SK-N-SH treated with all-trans-retinoic acid at 6 μM for 48 hours (cell line): ENCODE results near the gene ARHGAP24.
A peak's percentile ranks its signal among the peaks of the same experiment; 100 is the strongest.

Experiments
- ATAC-seq: fragments of 200-7000 bp; cut with Tn5 transposase; 3 replicates; pipeline ENCODE4 v1.9.1; 2020; ENCODE audit warnings: mild to moderate bottlenecking, moderate library complexity
- BACH2 ChIP-seq: fragments of 250-450 bp; sonication (Bioruptor Pico); IDR thresholded peaks from 2 replicates; pipeline ENCODE4 v1.9.0; 2021; ENCODE audit warnings: mild to moderate bottlenecking, borderline replicate concordance
- CSDC2 ChIP-seq: fragments of 250-450 bp; sonication (Bioruptor Pico); IDR thresholded peaks from 2 replicates; pipeline ENCODE4 v1.5.0; 2020; ENCODE audit warnings: mild to moderate bottlenecking, moderate library complexity
- CSRNP3 ChIP-seq: fragments of 250-450 bp; sonication (Bioruptor Pico); IDR thresholded peaks from 2 replicates; pipeline ENCODE4 v1.5.1; 2021; ENCODE audit warnings: mild to moderate bottlenecking, moderate library complexity
- ESRRG ChIP-seq: fragments of 250-450 bp; sonication (Bioruptor Pico); IDR thresholded peaks from 2 replicates; pipeline ENCODE4 v1.6.1; 2021; ENCODE audit warnings: mild to moderate bottlenecking
- GLIS3 ChIP-seq: fragments of 250-450 bp; sonication (Bioruptor Pico); IDR thresholded peaks from 2 replicates; pipeline ENCODE4 v1.5.0; 2020; ENCODE audit warnings: mild to moderate bottlenecking, moderate library complexity
- ISL1 ChIP-seq: fragments of 250-450 bp; sonication (Bioruptor Pico); IDR thresholded peaks from 2 replicates; pipeline ENCODE4 v2.1.2; 2022; ENCODE audit warnings: mild to moderate bottlenecking, moderate library complexity
- OSR1 ChIP-seq: fragments of 250-450 bp; sonication (Bioruptor Pico); IDR thresholded peaks from 2 replicates; pipeline ENCODE4 v1.8.0; 2022; ENCODE audit warnings: moderate library complexity, mild to moderate bottlenecking, inconsistent platforms
- POU6F1 ChIP-seq: fragments of 250-450 bp; sonication (Bioruptor Pico); IDR thresholded peaks from 2 replicates; pipeline ENCODE4 v1.8.0; 2021; ENCODE audit warnings: low read depth, mild to moderate bottlenecking, moderate library complexity, borderline replicate concordance
- PPARA ChIP-seq: fragments of 250-450 bp; sonication (Bioruptor Pico); IDR thresholded peaks from 2 replicates; pipeline ENCODE4 v1.5.0; 2020; ENCODE audit warnings: mild to moderate bottlenecking, borderline replicate concordance
- RARB ChIP-seq: fragments of 250-450 bp; sonication (Bioruptor Pico); IDR thresholded peaks from 2 replicates; pipeline ENCODE4 v1.8.0; 2021; ENCODE audit warnings: mild to moderate bottlenecking, moderate library complexity
- SNAI2 ChIP-seq: fragments of 250-450 bp; sonication (Bioruptor Pico); IDR thresholded peaks from 2 replicates; pipeline ENCODE4 v1.5.0; 2020; ENCODE audit warnings: mild to moderate bottlenecking, moderate library complexity
- TOX ChIP-seq: fragments of 250-450 bp; sonication (Bioruptor Pico); IDR thresholded peaks from 2 replicates; pipeline ENCODE4 v1.8.0; 2021; ENCODE audit warnings: mild to moderate bottlenecking, moderate library complexity, borderline replicate concordance
- TSHZ2 ChIP-seq: fragments of 250-450 bp; sonication (Bioruptor Pico); IDR thresholded peaks from 2 replicates; pipeline ENCODE4 v1.5.0; 2020; ENCODE audit warnings: mild to moderate bottlenecking, moderate library complexity
- ZC3H10 ChIP-seq: fragments of 250-450 bp; sonication (Bioruptor Pico); IDR thresholded peaks from 2 replicates; pipeline ENCODE4 v1.5.1; 2021; ENCODE audit warnings: mild to moderate bottlenecking, moderate library complexity
- ZFP3 ChIP-seq: fragments of 250-450 bp; sonication (Bioruptor Pico); IDR thresholded peaks from 2 replicates; pipeline ENCODE4 v1.5.0; 2020; ENCODE audit warnings: mild to moderate bottlenecking, moderate library complexity
- ZFP30 ChIP-seq: fragments of 450-650 bp; formaldehyde crosslinking; IDR thresholded peaks from 2 replicates; pipeline ENCODE4 v1.5.0; 2022; ENCODE audit warnings: mild to moderate bottlenecking, moderate library complexity
- ZNF565 ChIP-seq: fragments of 450-650 bp; formaldehyde crosslinking; conservative IDR thresholded peaks from 2 replicates; pipeline ENCODE4 v1.5.0; 2020; ENCODE audit warnings: low read depth, mild to moderate bottlenecking, moderate library complexity
- ZNF70 ChIP-seq: fragments of 450-650 bp; formaldehyde crosslinking; IDR thresholded peaks from 2 replicates; pipeline ENCODE4 v1.5.0; 2020; ENCODE audit warnings: mild to moderate bottlenecking, moderate library complexity
- TF ChIP-seq, protein P1 (sequence below): fragments of 250-450 bp; sonication (Bioruptor Pico); IDR thresholded peaks from 2 replicates; pipeline ENCODE4 v1.5.1; 2020; ENCODE audit warnings: low read depth, mild to moderate bottlenecking, moderate library complexity

The ARHGAP24 gene

DNA sequence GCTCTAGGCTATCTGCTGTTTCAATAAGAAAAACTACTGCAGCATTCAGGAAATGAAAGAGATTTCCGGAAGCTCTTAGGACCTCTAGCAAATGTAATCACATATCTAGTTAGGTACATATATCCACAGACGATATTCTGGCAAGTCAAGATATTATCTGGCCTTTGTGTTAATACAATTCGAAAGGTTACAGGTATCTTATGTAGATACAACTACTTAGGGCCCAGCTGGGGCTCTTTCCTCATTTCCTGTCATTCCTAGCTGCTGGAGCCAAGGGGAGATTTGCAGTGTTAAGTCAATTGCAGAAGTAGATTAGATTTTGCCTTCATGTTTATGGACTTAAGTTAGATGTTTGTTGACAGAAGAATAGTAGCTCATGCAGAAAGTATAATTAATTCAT, 299.5 kb downstream of the ARHGAP24 start (continued):
- TF ChIP-seq, protein P1, sequence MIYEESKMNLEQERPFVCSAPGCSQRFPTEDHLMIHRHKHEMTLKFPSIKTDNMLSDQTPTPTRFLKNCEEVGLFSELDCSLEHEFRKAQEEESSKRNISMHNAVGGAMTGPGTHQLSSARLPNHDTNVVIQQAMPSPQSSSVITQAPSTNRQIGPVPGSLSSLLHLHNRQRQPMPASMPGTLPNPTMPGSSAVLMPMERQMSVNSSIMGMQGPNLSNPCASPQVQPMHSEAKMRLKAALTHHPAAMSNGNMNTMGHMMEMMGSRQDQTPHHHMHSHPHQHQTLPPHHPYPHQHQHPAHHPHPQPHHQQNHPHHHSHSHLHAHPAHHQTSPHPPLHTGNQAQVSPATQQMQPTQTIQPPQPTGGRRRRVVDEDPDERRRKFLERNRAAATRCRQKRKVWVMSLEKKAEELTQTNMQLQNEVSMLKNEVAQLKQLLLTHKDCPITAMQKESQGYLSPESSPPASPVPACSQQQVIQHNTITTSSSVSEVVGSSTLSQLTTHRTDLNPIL (CRISPR knock-in tag) = no peak
- no peak for TF ChIP-seq BACH2 (CRISPR knock-in tag)

DNA sequence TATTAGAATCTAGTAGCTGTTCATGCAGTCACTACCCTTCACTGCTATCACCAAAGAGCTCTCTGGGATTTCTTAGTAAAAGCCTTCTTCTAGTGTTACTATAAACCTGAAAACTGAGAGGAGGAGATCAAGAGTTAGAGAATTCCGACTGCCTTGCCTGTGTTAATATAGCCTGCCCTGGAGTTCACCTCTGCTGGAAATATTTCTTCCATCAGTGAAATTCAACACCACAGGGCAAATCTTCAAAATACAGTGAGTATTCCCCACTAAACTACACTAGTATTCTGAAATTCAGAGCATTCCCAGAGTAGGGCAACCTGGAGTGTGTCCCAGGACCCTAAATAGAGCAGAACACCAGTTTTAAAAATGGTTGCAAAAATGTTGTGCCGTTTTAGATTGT, 301.1 kb downstream of the ARHGAP24 start:
- ATAC-seq = peak; percentile 47
- no peak for TF ChIP-seq CSRNP3
- TF ChIP-seq, all 23 proteins: peak for 0

- TF ChIP-seq TSHZ2 (CRISPR knock-in tag) (no peak), ZFP3 (CRISPR knock-in tag) (no peak), CSDC2 (no peak), ESRRG (CRISPR knock-in tag) (no peak), GLIS3 (CRISPR knock-in tag) (no peak), ISL1 (CRISPR knock-in tag) (no peak), POU6F1 (no peak), TOX (CRISPR knock-in tag) (no peak), ZC3H10 (CRISPR knock-in tag) (no peak), OSR1 (CRISPR knock-in tag) (no peak), ZNF565 (CRISPR knock-in tag) (no peak), BACH2 (CRISPR knock-in tag) (no peak), ZNF70 (CRISPR knock-in tag) (no peak)
- TF ChIP-seq, all 23 proteins: peak for 0
- ATAC-seq = peak; percentile 7; the same call in 1 of the 3 replicates
Measured at GRCh38 chr4:85776579-85776978, 301.6 kb downstream of the ARHGAP24 start.

- TF ChIP-seq RARB (CRISPR knock-in tag) (no peak), ESRRG (CRISPR knock-in tag) (no peak), TOX (CRISPR knock-in tag) (no peak), ZNF70 (CRISPR knock-in tag) (no peak), PPARA (CRISPR knock-in tag) (no peak), ZC3H10 (CRISPR knock-in tag) (no peak), CSDC2 (no peak), ISL1 (CRISPR knock-in tag) (no peak), ZFP30 (CRISPR knock-in tag) (no peak), SNAI2 (CRISPR knock-in tag) (no peak), OSR1 (CRISPR knock-in tag) (no peak), CSRNP3 (no peak), TSHZ2 (CRISPR knock-in tag) (no peak)
- TF ChIP-seq, all 23 proteins: peak for 0
- no peak; the same call in 2 of the 3 replicates for ATAC-seq
Measured at GRCh38 chr4:85777908-85778631, 303.1 kb downstream of the ARHGAP24 start.
